ENCODE measurements around the gene LIMD2.

- TF ChIP-seq SMC3 (IDR thresholded peaks at IDR 0.05; ENCODE audit: low read depth, low read length) = no peak
- no peak for TF ChIP-seq CTCF (conservative IDR thresholded peaks at IDR 0.05; ENCODE audit: low read depth, low read length)
- TF ChIP-seq BHLHE40 (IDR thresholded peaks at IDR 0.05; ENCODE audit: low read depth, low read length) = no peak
- no peak for TF ChIP-seq MAFK (IDR thresholded peaks at IDR 0.05; ENCODE audit: low read depth, low read length)
- TF ChIP-seq MAZ (IDR thresholded peaks at IDR 0.05; ENCODE audit: borderline replicate concordance, low read depth, low read length) = no peak
- no peak for TF ChIP-seq POLR2A (IDR thresholded peaks at IDR 0.05; ENCODE audit: low read depth, low read length)
- no peak for TF ChIP-seq USF2 (IDR thresholded peaks at IDR 0.05; ENCODE audit: low read depth, low read length)
- no peak for TF ChIP-seq CEBPB (IDR thresholded peaks at IDR 0.05; ENCODE audit: low read depth, low read length)
- TF ChIP-seq FOS (IDR thresholded peaks at IDR 0.05; ENCODE audit: low read depth, low read length) = no peak
- no peak for TF ChIP-seq NFE2L2 (IDR thresholded peaks at IDR 0.05; ENCODE audit: low read depth, low read length)
- TF ChIP-seq MXI1 (IDR thresholded peaks at IDR 0.05; ENCODE audit: borderline replicate concordance, low read depth, low read length) = no peak
Measured at GRCh38 chr17:63694229-63694949, 5.5 kb downstream of the LIMD2 start.
